ENCODE data around the gene TBCC. TPM values are rescaled to one million over a fixed set of nuclear protein-coding genes. Genes with fewer than 3 reads are reported as not detected.
A peak's percentile ranks its signal among the peaks of the same experiment; 100 is the strongest.
"Not testable (repeated sequence)": the region's sequence is repeated elsewhere in the genome, so short reads cannot be mapped to it uniquely, and the experiment has no call there.

TBCC gene
- total and polyA plus RNA-seq, 2 experiments from 2014 or later, result 30.2 to 31.5 TPM

GRCh38 chr6:42744351-42744893 is 1.5 kb downstream of the TBCC start:
- H3K4me3 ChIP-seq, result peak overlapping the region; percentile 71
- H3K4me1 ChIP-seq (ENCODE audit: insufficient read depth), result peaks cover 16% of the 10 kb centered on the region
- no peak for DNase-seq (ENCODE audit: low spot score)
- H2AFZ ChIP-seq, result no peak overlapping the region
- H3K4me2 ChIP-seq, result peak overlapping the region; percentile 93
- peaks cover 38% of the 10 kb centered on the region for H3K79me2 ChIP-seq
- no peaks in the 10 kb centered on the region for H3K27me3 ChIP-seq
- H4K20me1 ChIP-seq (ENCODE audit: insufficient read depth, poor library complexity, severe bottlenecking), result peaks cover 17% of the 10 kb centered on the region
- peak overlapping the region; percentile 96 for H3K27ac ChIP-seq
- WGBS (ENCODE audit: low lambda C conversion rate, missing lambda C conversion rate), result 49% methylated on average over 21 of the region's 21 CpGs
- no peaks in the 10 kb centered on the region for H3K9me3 ChIP-seq (ENCODE audit: low read depth)
- no peaks in the 10 kb centered on the region for H3K36me3 ChIP-seq (replicated peaks; ENCODE audit: insufficient read depth, low read depth)
- no peaks in the 10 kb centered on the region for H3K9me2 ChIP-seq (replicated peaks; ENCODE audit: insufficient read depth)
- TF ChIP-seq EZH2 (IDR thresholded peaks at IDR 0.05; ENCODE audit: borderline replicate concordance) (no peak), EZH2phosphoT487 (IDR thresholded peaks at IDR 0.05; ENCODE audit: low read depth, severe bottlenecking, unreplicated experiment) (no peak)
- TF ChIP-seq, protein P1, sequence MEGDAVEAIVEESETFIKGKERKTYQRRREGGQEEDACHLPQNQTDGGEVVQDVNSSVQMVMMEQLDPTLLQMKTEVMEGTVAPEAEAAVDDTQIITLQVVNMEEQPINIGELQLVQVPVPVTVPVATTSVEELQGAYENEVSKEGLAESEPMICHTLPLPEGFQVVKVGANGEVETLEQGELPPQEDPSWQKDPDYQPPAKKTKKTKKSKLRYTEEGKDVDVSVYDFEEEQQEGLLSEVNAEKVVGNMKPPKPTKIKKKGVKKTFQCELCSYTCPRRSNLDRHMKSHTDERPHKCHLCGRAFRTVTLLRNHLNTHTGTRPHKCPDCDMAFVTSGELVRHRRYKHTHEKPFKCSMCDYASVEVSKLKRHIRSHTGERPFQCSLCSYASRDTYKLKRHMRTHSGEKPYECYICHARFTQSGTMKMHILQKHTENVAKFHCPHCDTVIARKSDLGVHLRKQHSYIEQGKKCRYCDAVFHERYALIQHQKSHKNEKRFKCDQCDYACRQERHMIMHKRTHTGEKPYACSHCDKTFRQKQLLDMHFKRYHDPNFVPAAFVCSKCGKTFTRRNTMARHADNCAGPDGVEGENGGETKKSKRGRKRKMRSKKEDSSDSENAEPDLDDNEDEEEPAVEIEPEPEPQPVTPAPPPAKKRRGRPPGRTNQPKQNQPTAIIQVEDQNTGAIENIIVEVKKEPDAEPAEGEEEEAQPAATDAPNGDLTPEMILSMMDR (IDR thresholded peaks at IDR 0.05; ENCODE audit: poor library complexity), result no peak

- Histone ChIP-seq H3K4me2 (no peak overlapping the region), H3K79me2 (peaks cover 29% of the 10 kb centered on the region), H3K27ac (no peak overlapping the region), H3K9me3 (ENCODE audit: low read depth) (no peaks in the 10 kb centered on the region), H3K36me3 (replicated peaks; ENCODE audit: insufficient read depth, low read depth) (no peaks in the 10 kb centered on the region), H3K4me1 (ENCODE audit: insufficient read depth) (peaks cover 9% of the 10 kb centered on the region), H3K9me2 (replicated peaks; ENCODE audit: insufficient read depth) (no peaks in the 10 kb centered on the region), H2AFZ (no peak overlapping the region), H3K4me3 (no peak overlapping the region), H3K27me3 (no peaks in the 10 kb centered on the region), H4K20me1 (ENCODE audit: insufficient read depth, poor library complexity, severe bottlenecking) (peaks cover 17% of the 10 kb centered on the region)
- TF ChIP-seq, protein P1 (IDR thresholded peaks at IDR 0.05; ENCODE audit: poor library complexity), result no peak
- TF ChIP-seq EZH2phosphoT487 (IDR thresholded peaks at IDR 0.05; ENCODE audit: low read depth, severe bottlenecking, unreplicated experiment), result no peak
- no peak for TF ChIP-seq EZH2 (IDR thresholded peaks at IDR 0.05; ENCODE audit: borderline replicate concordance)
- 73% methylated on average over 5 of the region's 5 CpGs for whole genome bisulfite sequencing (ENCODE audit: low lambda C conversion rate, missing lambda C conversion rate)
- DNase-seq (ENCODE audit: low spot score), result no peak
Measured at GRCh38 chr6:42742116-42742894, 3.6 kb downstream of the TBCC start.

DNA sequence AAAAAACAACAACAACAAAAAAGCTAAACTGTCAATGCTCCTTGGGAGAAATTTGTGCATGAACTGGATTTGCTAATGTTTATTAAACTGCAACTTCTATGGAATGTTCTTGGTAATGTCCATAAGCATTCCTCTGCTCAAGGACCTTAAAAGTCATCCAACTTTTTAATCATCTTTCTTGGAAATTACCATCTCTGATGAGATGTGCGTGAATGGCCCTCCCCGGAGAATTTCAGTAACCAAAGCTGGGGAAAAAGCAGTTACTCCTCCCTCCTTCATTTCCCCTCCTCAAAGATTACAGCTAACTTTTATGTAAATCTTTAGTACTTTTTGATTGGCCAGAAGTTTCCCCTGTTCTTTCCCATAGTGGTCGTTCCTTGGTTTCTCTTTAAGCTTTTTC is 5.2 kb downstream of the TBCC start:
- Histone ChIP-seq H3K4me1 (ENCODE audit: insufficient read depth) (peaks cover 9% of the 10 kb centered on the region), H3K36me3 (replicated peaks; ENCODE audit: insufficient read depth, low read depth) (no peaks in the 10 kb centered on the region), H3K27me3 (no peaks in the 10 kb centered on the region), H3K9me2 (replicated peaks; ENCODE audit: insufficient read depth) (no peaks in the 10 kb centered on the region), H3K79me2 (peaks cover 29% of the 10 kb centered on the region), H2AFZ (no peak overlapping the region), H4K20me1 (ENCODE audit: insufficient read depth, poor library complexity, severe bottlenecking) (peaks cover 17% of the 10 kb centered on the region), H3K27ac (no peak overlapping the region), H3K9me3 (ENCODE audit: low read depth) (no peaks in the 10 kb centered on the region), H3K4me2 (no peak overlapping the region), H3K4me3 (no peak overlapping the region)
- DNase-seq (ENCODE audit: low spot score), result no peak
- no peak for TF ChIP-seq EZH2phosphoT487 (IDR thresholded peaks at IDR 0.05; ENCODE audit: low read depth, severe bottlenecking, unreplicated experiment)
- 97% methylated on average over 3 of the region's 3 CpGs for WGBS (ENCODE audit: low lambda C conversion rate, missing lambda C conversion rate)

- no peaks in the 10 kb centered on the region for H4K20me1 ChIP-seq (ENCODE audit: insufficient read depth, poor library complexity, severe bottlenecking)
- DNase-seq (ENCODE audit: low spot score), result no peak
- no peak overlapping the region for H3K4me2 ChIP-seq
- 88% methylated on average over 3 of the region's 3 CpGs for WGBS (ENCODE audit: low lambda C conversion rate, missing lambda C conversion rate)
- no peaks in the 10 kb centered on the region for H3K27me3 ChIP-seq
- H3K4me1 ChIP-seq (ENCODE audit: insufficient read depth), result no peaks in the 10 kb centered on the region
- no peaks in the 10 kb centered on the region for H3K9me3 ChIP-seq (ENCODE audit: low read depth)
- no peaks in the 10 kb centered on the region for H3K36me3 ChIP-seq (replicated peaks; ENCODE audit: insufficient read depth, low read depth)
- no peak overlapping the region for H2AFZ ChIP-seq
- H3K9me2 ChIP-seq (replicated peaks; ENCODE audit: insufficient read depth), result no peaks in the 10 kb centered on the region
- H3K4me3 ChIP-seq, result no peak overlapping the region
- H3K27ac ChIP-seq, result no peak overlapping the region
- TF ChIP-seq EZH2 (IDR thresholded peaks at IDR 0.05; ENCODE audit: borderline replicate concordance) (no peak), EZH2phosphoT487 (IDR thresholded peaks at IDR 0.05; ENCODE audit: low read depth, severe bottlenecking, unreplicated experiment) (no peak)
- TF ChIP-seq, protein P1 (IDR thresholded peaks at IDR 0.05; ENCODE audit: poor library complexity), result no peak
- H3K79me2 ChIP-seq, result no peaks in the 10 kb centered on the region
Measured at GRCh38 chr6:42735976-42736375, 9.9 kb downstream of the TBCC start.

- not testable (repeated sequence) for H3K4me2 ChIP-seq; DNase-seq (ENCODE audit: low spot score)
- 76% methylated on average over 13 of the region's 13 CpGs for WGBS (ENCODE audit: low lambda C conversion rate, missing lambda C conversion rate)
Measured at GRCh38 chr6:42733867-42734481, 11.9 kb downstream of the TBCC start.

More at GRCh38 chr6:42733867-42734481, 11.9 kb downstream of the TBCC start:
- H3K27ac ChIP-seq; H3K79me2 ChIP-seq; H3K27me3 ChIP-seq; H4K20me1 ChIP-seq (ENCODE audit: insufficient read depth, poor library complexity, severe bottlenecking); H2AFZ ChIP-seq; H3K9me2 ChIP-seq (replicated peaks; ENCODE audit: insufficient read depth); H3K36me3 ChIP-seq (replicated peaks; ENCODE audit: insufficient read depth, low read depth); H3K4me1 ChIP-seq (ENCODE audit: insufficient read depth); H3K4me3 ChIP-seq; H3K9me3 ChIP-seq (ENCODE audit: low read depth): not testable (repeated sequence)

All from hepatocyte (in vitro differentiated cells).